ENCODE results near the gene SPIRE1. TPM values are rescaled to one million over a fixed set of nuclear protein-coding genes. Genes with fewer than 3 reads are reported as not detected.

The SPIRE1 gene
- total RNA-seq, 1 donor from 2014 or later: 20.7 TPM

DNA sequence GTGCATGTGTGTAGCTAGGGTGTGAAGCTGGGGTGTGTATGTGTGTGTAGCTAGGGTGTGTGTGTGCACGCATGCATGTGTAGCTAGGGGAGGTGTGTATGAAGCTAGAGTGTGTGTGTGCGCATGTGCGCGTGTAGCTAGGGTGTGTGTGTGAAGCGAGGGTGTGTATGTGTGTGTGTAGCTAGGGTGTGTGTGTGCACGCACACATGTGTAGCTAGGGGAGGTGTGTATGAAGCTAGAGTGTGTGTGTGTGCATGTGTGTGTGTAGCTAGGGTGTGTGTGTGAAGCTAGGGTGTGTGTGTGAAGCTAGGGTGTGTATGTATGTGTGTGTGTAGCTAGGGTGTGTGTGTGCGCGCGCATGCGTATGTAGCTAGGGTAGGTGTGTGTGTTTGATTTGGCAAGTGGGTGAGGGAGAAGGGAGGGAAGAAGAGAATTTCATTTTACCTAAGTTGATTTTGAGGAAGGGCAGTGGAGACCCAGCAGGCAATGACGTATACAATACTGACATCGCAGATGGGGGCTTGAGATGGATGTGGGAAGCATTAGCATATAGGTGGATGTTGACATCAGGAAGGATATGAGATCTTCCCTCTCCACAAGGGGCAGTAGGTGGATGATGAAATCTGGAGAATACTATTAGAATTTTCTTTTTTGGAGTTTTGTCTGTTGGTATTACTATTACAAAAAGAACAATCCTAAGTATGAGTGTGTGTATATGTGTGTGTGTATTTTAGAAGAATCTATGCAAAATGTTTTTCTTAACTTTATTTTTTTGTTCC, 179.4 kb downstream of the SPIRE1 start:
- DNase-seq (ENCODE audit: low read depth): no peak
- TF ChIP-seq, protein P1, sequence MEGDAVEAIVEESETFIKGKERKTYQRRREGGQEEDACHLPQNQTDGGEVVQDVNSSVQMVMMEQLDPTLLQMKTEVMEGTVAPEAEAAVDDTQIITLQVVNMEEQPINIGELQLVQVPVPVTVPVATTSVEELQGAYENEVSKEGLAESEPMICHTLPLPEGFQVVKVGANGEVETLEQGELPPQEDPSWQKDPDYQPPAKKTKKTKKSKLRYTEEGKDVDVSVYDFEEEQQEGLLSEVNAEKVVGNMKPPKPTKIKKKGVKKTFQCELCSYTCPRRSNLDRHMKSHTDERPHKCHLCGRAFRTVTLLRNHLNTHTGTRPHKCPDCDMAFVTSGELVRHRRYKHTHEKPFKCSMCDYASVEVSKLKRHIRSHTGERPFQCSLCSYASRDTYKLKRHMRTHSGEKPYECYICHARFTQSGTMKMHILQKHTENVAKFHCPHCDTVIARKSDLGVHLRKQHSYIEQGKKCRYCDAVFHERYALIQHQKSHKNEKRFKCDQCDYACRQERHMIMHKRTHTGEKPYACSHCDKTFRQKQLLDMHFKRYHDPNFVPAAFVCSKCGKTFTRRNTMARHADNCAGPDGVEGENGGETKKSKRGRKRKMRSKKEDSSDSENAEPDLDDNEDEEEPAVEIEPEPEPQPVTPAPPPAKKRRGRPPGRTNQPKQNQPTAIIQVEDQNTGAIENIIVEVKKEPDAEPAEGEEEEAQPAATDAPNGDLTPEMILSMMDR (conservative IDR thresholded peaks at IDR 0.05; ENCODE audit: low read depth, low read length): peak; percentile 24
- no peak overlapping the region for H3K4me3 ChIP-seq (ENCODE audit: low read depth, low read length)

DNA sequence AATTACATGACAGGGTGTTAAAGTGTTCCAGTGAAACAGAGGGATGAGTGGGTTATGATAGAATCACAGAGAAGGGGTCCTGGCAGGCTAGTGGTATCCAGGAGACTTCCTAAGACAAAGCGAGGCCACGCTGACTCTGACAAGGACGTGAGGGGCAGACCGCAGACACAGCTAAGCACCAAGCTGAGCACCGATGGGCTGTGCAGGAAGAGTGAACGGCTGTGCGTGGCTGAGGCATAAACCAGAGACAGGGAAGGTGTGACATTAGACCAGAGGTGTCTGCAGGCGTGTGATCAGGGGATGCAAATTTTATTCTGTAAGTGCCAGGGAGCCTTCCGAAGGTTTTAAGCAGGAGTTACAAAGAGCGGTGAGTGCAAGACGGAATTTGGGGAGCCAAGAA, 180.3 kb downstream of the SPIRE1 start:
- TF ChIP-seq, protein P1 (conservative IDR thresholded peaks at IDR 0.05; ENCODE audit: low read depth, low read length): no peak
- no peak for DNase-seq (ENCODE audit: low read depth)
- H3K4me3 ChIP-seq (ENCODE audit: low read depth, low read length): no peak overlapping the region

DNA sequence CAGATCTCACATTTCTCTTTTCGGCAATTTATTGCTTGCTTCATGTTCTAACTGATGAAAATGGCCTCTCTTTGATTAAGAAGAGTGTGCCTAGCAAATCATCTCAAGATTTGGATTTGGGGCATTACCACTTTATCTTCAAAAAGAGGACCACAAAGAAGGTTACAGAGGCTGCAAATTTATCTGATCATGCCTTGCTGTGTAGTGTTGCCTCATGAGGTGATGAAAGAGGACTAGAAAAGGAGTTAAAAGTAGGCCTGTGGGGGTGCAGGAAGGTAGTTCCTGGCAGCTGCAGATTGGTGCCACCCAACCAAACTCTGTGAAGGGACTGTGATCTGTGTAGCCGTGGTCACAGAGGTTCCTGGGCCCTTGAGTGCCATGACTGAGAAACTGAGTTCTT, 181.0 kb downstream of the SPIRE1 start:
- TF ChIP-seq, protein P1 (conservative IDR thresholded peaks at IDR 0.05; ENCODE audit: low read depth, low read length): no peak
- DNase-seq (ENCODE audit: low read depth): no peak
- no peak overlapping the region for H3K4me3 ChIP-seq (ENCODE audit: low read depth, low read length)

DNA sequence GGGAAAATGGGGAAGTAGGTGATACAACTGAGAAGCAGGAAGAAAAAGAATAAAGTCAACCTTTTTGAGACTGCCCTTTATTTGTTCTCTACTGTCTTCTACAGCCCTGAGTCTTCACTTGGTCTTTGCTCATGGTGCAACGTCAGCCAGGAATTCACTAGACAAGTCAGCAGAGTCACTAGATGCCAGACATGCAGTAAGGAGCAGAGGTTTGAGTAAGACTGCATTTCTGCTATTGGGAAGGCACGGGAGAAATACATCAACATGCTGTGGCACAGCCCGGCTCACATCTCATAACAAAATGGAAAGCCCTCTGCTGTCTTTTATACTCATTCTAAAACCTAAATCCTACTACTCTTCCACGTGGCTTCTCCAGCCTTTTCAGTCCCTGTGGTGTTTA, 183.0 kb downstream of the SPIRE1 start:
- DNase-seq (ENCODE audit: low read depth): no peak
- TF ChIP-seq, protein P1 (conservative IDR thresholded peaks at IDR 0.05; ENCODE audit: low read depth, low read length): no peak
- H3K4me3 ChIP-seq (ENCODE audit: low read depth, low read length): no peak overlapping the region

DNA sequence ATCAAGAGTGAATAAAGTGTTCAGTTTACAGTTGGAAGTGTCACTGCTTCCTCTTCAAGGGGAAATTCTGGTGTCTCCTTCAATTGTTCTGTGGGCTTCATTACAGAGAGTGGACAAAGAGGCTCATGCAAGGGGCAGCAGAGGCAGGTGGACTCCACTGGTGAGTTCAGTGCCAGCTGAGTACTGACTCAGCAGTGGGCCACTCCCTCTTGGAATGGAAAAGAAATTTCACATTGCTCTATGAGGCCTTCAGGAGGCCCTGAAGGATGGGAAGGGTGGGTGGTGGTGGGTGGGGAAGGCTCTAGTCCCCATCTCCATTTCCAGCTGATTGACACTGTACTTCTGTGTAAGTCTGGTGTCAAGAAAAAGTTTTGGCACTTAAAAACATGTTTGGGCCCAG, 183.8 kb downstream of the SPIRE1 start:
- no peak overlapping the region for H3K4me3 ChIP-seq (ENCODE audit: low read depth, low read length)
- TF ChIP-seq, protein P1 (conservative IDR thresholded peaks at IDR 0.05; ENCODE audit: low read depth, low read length): no peak
- DNase-seq (ENCODE audit: low read depth): no peak

DNA sequence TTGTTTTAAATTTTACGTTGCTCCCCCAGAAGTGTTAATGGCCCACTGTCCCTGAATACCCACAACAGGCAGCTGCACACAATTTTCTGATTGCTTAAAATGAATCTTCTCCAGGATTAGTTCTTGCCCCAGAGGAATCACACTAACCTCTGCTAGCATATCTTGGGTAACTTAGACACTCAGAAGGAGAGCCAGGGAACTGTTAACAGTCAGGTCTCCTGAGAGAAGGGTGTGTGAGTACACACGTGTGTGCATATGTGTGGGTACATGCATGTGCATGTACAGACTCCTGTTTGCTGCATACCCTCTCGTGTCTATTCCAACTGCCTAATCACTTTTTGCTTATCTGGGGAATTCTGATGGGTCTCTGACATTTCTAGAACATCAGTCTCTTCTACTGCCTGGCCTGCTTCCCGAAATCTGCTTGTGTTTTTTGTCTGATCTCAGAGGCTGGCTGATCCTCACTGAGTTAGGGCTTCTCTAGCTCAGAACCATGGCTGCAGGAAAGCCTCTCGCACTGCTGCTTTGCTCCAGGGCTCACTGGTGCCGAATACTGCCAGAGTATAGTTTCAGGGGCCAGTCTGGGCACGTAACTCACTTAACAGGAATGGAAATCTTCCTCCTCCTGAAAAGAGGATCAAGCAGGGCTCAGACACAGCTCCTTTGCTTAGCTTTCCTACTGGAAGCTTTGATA, 187.4 kb downstream of the SPIRE1 start:
- no peak for DNase-seq (ENCODE audit: low read depth)
- H3K4me3 ChIP-seq (ENCODE audit: low read depth, low read length): no peak overlapping the region
- TF ChIP-seq, protein P1 (conservative IDR thresholded peaks at IDR 0.05; ENCODE audit: low read depth, low read length): no peak

Data from epithelial cell of proximal tubule (primary cell).